A549 (cell line): ENCODE data around the gene PYGB. TPM values are rescaled to one million over a fixed set of nuclear protein-coding genes. Genes with fewer than 3 reads are reported as not detected.

Experiments used
- ATAC-seq, 2 experiments: fragments of 200-7000 bp in 1 of 2; fragments of >200 bp in 1 of 2; cut with Nextera tagmentation in 1 of 2; cut with Tn5 transposase in 1 of 2; 3 replicates each; pipeline versions ENCODE4 v1.8.0 to v1.9.1; 2018 to 2020; ENCODE audit warnings: mild to moderate bottlenecking in 1 of 2, moderate library complexity in 1 of 2
- CTCF ChIA-PET: fragments of 300-600 bp; sonication (Branson Sonifier 250); formaldehyde crosslinking; extraction: SDS; loops from one replicate; lab custom pipeline; 2021; ENCODE audit warnings: antibody characterized with exemption, inconsistent platforms; lab: Yijun Ruan, JAX
- POLR2A ChIA-PET: fragments of 350-600 bp; formaldehyde crosslinking; extraction: SDS; loops from one replicate; lab custom pipeline; 2021; ENCODE audit warnings: antibody characterized with exemption, inconsistent platforms; lab: Yijun Ruan, JAX
- DNase-seq, 2 experiments: peaks; one replicate each; pipeline versions ENCODE4 v3.0.0 to v3.0.0-alpha.2; 2011 to 2016; ENCODE audit warnings: low read depth in 1 of 2, low spot score in 1 of 2
- FAIRE-seq: peaks from 2 replicates; lab custom pipeline; 2011; peaks lifted over from hg19 to GRCh38; lab: Jason Lieb, UNC
- H3K27ac ChIP-seq, 2 experiments: fragments of >200 bp; sonication (Bioruptor Twin); formaldehyde crosslinking; 3 replicates each; pipeline ENCODE4 v1.5.1; 2016 to 2017
- H3K4me1 ChIP-seq: fragments of >200 bp; sonication (Bioruptor Twin); formaldehyde crosslinking; 3 replicates; pipeline ENCODE4 v1.6.1; 2016
- H3K4me2 ChIP-seq: fragments of >200 bp; sonication (Bioruptor Twin); formaldehyde crosslinking; 3 replicates; pipeline ENCODE4 v1.6.1; 2016
- H3K4me3 ChIP-seq: fragments of >200 bp; sonication (Bioruptor Twin); formaldehyde crosslinking; 3 replicates; pipeline ENCODE4 v1.5.1; 2016
- H3K9me3 ChIP-seq: fragments of >200 bp; sonication (Bioruptor Twin); formaldehyde crosslinking; 3 replicates; pipeline ENCODE4 v1.6.1; 2016
- ATOH8 ChIP-seq: fragments of 250-450 bp; sonication (Bioruptor Pico); IDR thresholded peaks from 2 replicates; pipeline ENCODE4 v1.5.0; 2020; ENCODE audit warnings: low read depth, mild to moderate bottlenecking, moderate library complexity
- BCL3 ChIP-seq: fragments of >200 bp; sonication (Bioruptor Twin); formaldehyde crosslinking; IDR thresholded peaks from 3 replicates; pipeline ENCODE4 v1.6.1; 2016
- CBX2 ChIP-seq: fragments of 200-600 bp; sonication (generic); IDR thresholded peaks from 2 replicates; pipeline ENCODE4 v1.6.1; 2016; ENCODE audit warnings: low read depth, mild to moderate bottlenecking, borderline replicate concordance
- CHD4 ChIP-seq: fragments of 200-600 bp; sonication (generic); IDR thresholded peaks from 2 replicates; pipeline ENCODE4 v1.6.1; 2016; ENCODE audit warnings: antibody characterized with exemption, mild to moderate bottlenecking, borderline replicate concordance
- E2F6 ChIP-seq: IDR thresholded peaks from 2 replicates; pipeline ENCODE4 v1.6.1; 2012; ENCODE audit warnings: low read depth, borderline replicate concordance
- ESRRA ChIP-seq: fragments of 150-350 bp; IDR thresholded peaks from 2 replicates; pipeline ENCODE4 v1.6.1; 2014; ENCODE audit warnings: mild to moderate bottlenecking, low read length, borderline replicate concordance
- FOSB ChIP-seq: fragments of 250-450 bp; sonication (Bioruptor Pico); IDR thresholded peaks from 2 replicates; pipeline ENCODE4 v1.5.0; 2020; ENCODE audit warnings: mild to moderate bottlenecking, moderate library complexity
- FOSL2 ChIP-seq, 2 experiments: fragments of 450-650 bp in 1 of 2; fragments of >200 bp in 1 of 2; sonication (Bioruptor Twin) in 1 of 2; formaldehyde crosslinking; IDR thresholded peaks; 2 replicates each; pipeline versions ENCODE4 v1.5.0 to v1.6.1; 2016 to 2020; ENCODE audit warnings: mild to moderate bottlenecking in 1 of 2, moderate library complexity in 1 of 2
- HOXA7 ChIP-seq: fragments of 250-450 bp; sonication (Bioruptor Pico); IDR thresholded peaks from 2 replicates; pipeline ENCODE4 v1.5.0; 2020; ENCODE audit warnings: mild to moderate bottlenecking, moderate library complexity
- JUN ChIP-seq, 2 experiments: fragments of >200 bp; sonication (Bioruptor Twin); formaldehyde crosslinking; IDR thresholded peaks; 2 replicates in 1 of 2; 3 replicates in 1 of 2; pipeline ENCODE4 v1.6.1; 2016 to 2017
- MAFK ChIP-seq: fragments of 450-650 bp; IDR thresholded peaks from 2 replicates; pipeline ENCODE4 v1.6.1; 2014; ENCODE audit not compliant: partially characterized antibody
- MAX ChIP-seq: IDR thresholded peaks from 2 replicates; pipeline ENCODE4 v1.6.1; 2012
- NFE2L2 ChIP-seq: fragments of 150-350 bp; conservative IDR thresholded peaks from 2 replicates; pipeline ENCODE4 v1.6.1; 2014; ENCODE audit warnings: low read length
- NPAS2 ChIP-seq: fragments of 250-450 bp; sonication (Bioruptor Pico); IDR thresholded peaks from 2 replicates; pipeline ENCODE4 v1.8.0; 2022; ENCODE audit warnings: mild to moderate bottlenecking, moderate library complexity, borderline replicate concordance
- NR3C1 ChIP-seq: fragments of >200 bp; sonication (Bioruptor Twin); formaldehyde crosslinking; IDR thresholded peaks from 3 replicates; pipeline ENCODE4 v1.6.1; 2017
- RARB ChIP-seq: fragments of 250-450 bp; sonication (Bioruptor Pico); IDR thresholded peaks from 2 replicates; pipeline ENCODE4 v1.8.0; 2021; ENCODE audit warnings: mild to moderate bottlenecking, moderate library complexity
- RCOR1 ChIP-seq: fragments of 150-350 bp; IDR thresholded peaks from 2 replicates; pipeline ENCODE4 v1.6.1; 2014; ENCODE audit warnings: antibody characterized with exemption, low read length, low read depth
- REST ChIP-seq: fragments of 200-600 bp; sonication (generic); IDR thresholded peaks from 2 replicates; pipeline ENCODE4 v1.6.1; 2016; ENCODE audit warnings: antibody characterized with exemption, mild to moderate bottlenecking, moderate library complexity
- SMC3 ChIP-seq: fragments of >200 bp; sonication (Bioruptor Twin); formaldehyde crosslinking; IDR thresholded peaks from 3 replicates; pipeline ENCODE4 v1.6.1; 2018; ENCODE audit warnings: inconsistent platforms
- TFCP2L1 ChIP-seq: fragments of 250-450 bp; sonication (Bioruptor Pico); IDR thresholded peaks from 2 replicates; pipeline ENCODE4 v1.5.0; 2021; ENCODE audit warnings: mild to moderate bottlenecking
- WGBS: methylation state at CpG from one replicate; pipeline ENCODE4 v1.1.6; 2017; ENCODE audit errors: missing lambda C conversion rate; 5-methylcytosine and 5-hydroxymethylcytosine counted together
- polyA plus RNA-seq, 4 experiments: library from polyadenylated mRNA; depleted of rRNA in 3 of 4; stranded (reverse); fragments of >200 nt; fragmentation: RNase III in 1 of 4; extraction: RNeasy Plus Mini Kit Qiagen cat#74134 plus additional on column Dnase treatment in 1 of 4; gene quantifications; 2 replicates in 3 of 4; 3 replicates in 1 of 4; pipeline ENCODE4 v1.2.3, GENCODE V29; 2011 to 2017

The PYGB gene
- polyA plus RNA-seq, 2 of the 4 experiments (the other 2 are of a cell fraction): 93.2 to 100 TPM

GRCh38 chr20:25223179-25223661, 24.7 kb upstream of the PYGB start (continued):
- no peak for TF ChIP-seq BCL3
- no peak for TF ChIP-seq CHD4
- peak; percentile 55 to 65; a peak in 4 of 5 replicates for TF ChIP-seq JUN (IDR thresholded peaks at IDR 0.05)
- TF ChIP-seq NFE2L2: no peak
- TF ChIP-seq NR3C1: no peak
- TF ChIP-seq RCOR1: no peak
- no peak for TF ChIP-seq NPAS2
- TF ChIP-seq ATOH8: no peak
- TF ChIP-seq TFCP2L1 (CRISPR knock-in tag): peak; percentile 12; the same call in 1 of the 2 replicates
- TF ChIP-seq MAX: peak; percentile 77; the same call in 1 of the 2 replicates
- TF ChIP-seq E2F6: no peak

- TF ChIP-seq JUN (IDR thresholded peaks at IDR 0.05): 0 out of 5 replicates have a peak, but pooled peaks of 1 of the 2 experiments have one; percentile 4
- no peak for TF ChIP-seq CBX2
- TF ChIP-seq REST: no peak
- ChIA-PET POLR2A (interaction anchor here (0.6 to 5.4 kb wide), 7 partner anchors 9 to 175 kb away, joined by 3 to 67 read pairs (median 4); partner anchors contain the start of genes ENTPD6 and PYGB), CTCF (interaction anchor here (0.7 to 18.2 kb wide), 19 partner anchors 9 to 228 kb away, joined by 3 to 300 read pairs (median 4); partner anchors contain the start of genes ENTPD6 and PYGB)
- peak overlapping the region; percentile 79 to 88 for H3K27ac ChIP-seq
- no peak for DNase-seq
- H3K9me3 ChIP-seq: no peaks in the 10 kb centered on the region
- WGBS: 94% methylated on average over 18 of the region's 24 CpGs
- FAIRE-seq: no peak
- H3K4me1 ChIP-seq: peaks cover 68% of the 10 kb centered on the region
- no peak overlapping the region for H3K4me3 ChIP-seq
- no peak for ATAC-seq
- peak overlapping the region; percentile 45 for H3K4me2 ChIP-seq
Measured at GRCh38 chr20:25223765-25224720, 23.8 kb upstream of the PYGB start.

- ATAC-seq (no peak), DNase-seq (no peak), FAIRE-seq (no peak)
- H3K4me2 ChIP-seq: no peak overlapping the region
- WGBS: 94% methylated on average over 16 of the region's 16 CpGs
- H3K4me3 ChIP-seq: no peak overlapping the region
- H3K27ac ChIP-seq: peak overlapping the region; percentile 79 to 88; a peak in 4 of 6 replicates
- H3K9me3 ChIP-seq: no peaks in the 10 kb centered on the region
- CTCF ChIA-PET: interaction anchor here (0.8 to 18.2 kb wide), 6 partner anchors 8 to 70 kb away, joined by 3 to 300 read pairs (median 10); partner anchors contain the start of genes ENTPD6 and PYGB
- TF ChIP-seq SMC3 (no peak), ESRRA (no peak), MAFK (no peak), FOSL2 (IDR thresholded peaks at IDR 0.05) (no peak), FOSL2 (CRISPR knock-in tag; IDR thresholded peaks at IDR 0.05) (no peak), CHD4 (no peak), TFCP2L1 (CRISPR knock-in tag) (no peak), ATOH8 (no peak), HOXA7 (CRISPR knock-in tag) (no peak), FOSB (CRISPR knock-in tag) (no peak), RARB (CRISPR knock-in tag) (no peak)
- peaks cover 63% of the 10 kb centered on the region for H3K4me1 ChIP-seq
- POLR2A ChIA-PET: interaction anchor here (0.6 to 5.4 kb wide), 4 partner anchors 8 to 161 kb away, joined by 3 to 67 read pairs (median 7); partner anchors contain the start of genes ENTPD6 and PYGB
Measured at GRCh38 chr20:25224941-25225340, 22.9 kb upstream of the PYGB start.
